Suprapubic skin (tissue), 4 donors: ENCODE results near the gene UQCR11.

Experiments
- EP300 ChIP-seq: sonication (generic); formaldehyde crosslinking; IDR thresholded peaks from one replicate; pipeline ENCODE4 v1.6.1; 2017; ENCODE audit warnings: antibody characterized with exemption
- POLR2A ChIP-seq, 2 donors: fragments of 450-650 bp; IDR thresholded peaks; one replicate each; pipeline ENCODE4 v1.6.1; 2017; ENCODE audit warnings: antibody characterized with exemption in 2 of 2, mild to moderate bottlenecking in 2 of 2, moderate library complexity in 2 of 2
- POLR2AphosphoS5 ChIP-seq, 3 donors: sonication (generic); formaldehyde crosslinking; IDR thresholded peaks; one replicate each; pipeline ENCODE4 v1.6.1; 2017; ENCODE audit warnings: antibody characterized with exemption in 3 of 3
- TF ChIP-seq, protein P1 (sequence below), 2 donors: fragments of 200-600 bp in 1 of 2; fragments of 450-650 bp in 1 of 2; sonication (generic) in 1 of 2; IDR thresholded peaks; one replicate each; pipeline ENCODE4 v1.5.1; 2016 to 2019; ENCODE audit warnings: antibody characterized with exemption in 2 of 2, mild to moderate bottlenecking in 1 of 2, moderate library complexity in 1 of 2

DNA sequence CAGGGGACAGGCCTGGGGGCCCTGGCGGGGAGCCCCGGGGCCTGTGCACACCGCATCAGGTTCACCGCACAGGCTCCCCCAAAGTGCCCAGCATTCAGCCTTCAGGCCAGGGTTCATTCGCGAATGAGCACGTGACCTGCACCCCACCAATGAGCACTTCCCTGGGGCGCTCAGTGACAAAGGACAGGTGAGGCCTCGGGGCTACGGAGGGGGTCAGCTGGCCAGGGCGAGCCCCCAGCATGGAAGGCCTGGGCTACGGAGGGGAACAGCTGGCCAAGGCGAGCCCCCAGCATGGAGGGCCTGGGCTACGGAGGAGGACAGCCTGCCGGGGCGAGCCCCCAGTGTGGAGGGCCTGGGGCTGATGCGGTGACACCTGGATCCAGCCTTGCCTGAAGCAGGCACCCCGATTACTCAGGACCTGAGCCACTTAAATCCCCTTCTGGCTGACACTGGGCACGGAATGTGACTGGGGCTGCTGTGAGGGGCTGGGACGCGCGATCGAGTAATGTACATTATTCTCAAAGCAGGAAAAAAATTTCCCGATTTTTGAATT is 24.1 kb upstream of the UQCR11 start:
- TF ChIP-seq POLR2A (IDR thresholded peaks at IDR 0.05) (no peak), POLR2AphosphoS5 (IDR thresholded peaks at IDR 0.05) (no peak), EP300 (no peak)
- TF ChIP-seq, protein P1, sequence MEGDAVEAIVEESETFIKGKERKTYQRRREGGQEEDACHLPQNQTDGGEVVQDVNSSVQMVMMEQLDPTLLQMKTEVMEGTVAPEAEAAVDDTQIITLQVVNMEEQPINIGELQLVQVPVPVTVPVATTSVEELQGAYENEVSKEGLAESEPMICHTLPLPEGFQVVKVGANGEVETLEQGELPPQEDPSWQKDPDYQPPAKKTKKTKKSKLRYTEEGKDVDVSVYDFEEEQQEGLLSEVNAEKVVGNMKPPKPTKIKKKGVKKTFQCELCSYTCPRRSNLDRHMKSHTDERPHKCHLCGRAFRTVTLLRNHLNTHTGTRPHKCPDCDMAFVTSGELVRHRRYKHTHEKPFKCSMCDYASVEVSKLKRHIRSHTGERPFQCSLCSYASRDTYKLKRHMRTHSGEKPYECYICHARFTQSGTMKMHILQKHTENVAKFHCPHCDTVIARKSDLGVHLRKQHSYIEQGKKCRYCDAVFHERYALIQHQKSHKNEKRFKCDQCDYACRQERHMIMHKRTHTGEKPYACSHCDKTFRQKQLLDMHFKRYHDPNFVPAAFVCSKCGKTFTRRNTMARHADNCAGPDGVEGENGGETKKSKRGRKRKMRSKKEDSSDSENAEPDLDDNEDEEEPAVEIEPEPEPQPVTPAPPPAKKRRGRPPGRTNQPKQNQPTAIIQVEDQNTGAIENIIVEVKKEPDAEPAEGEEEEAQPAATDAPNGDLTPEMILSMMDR (IDR thresholded peaks at IDR 0.05), result no peak
